ENCODE data around the gene NRARP. TPM values are rescaled to one million over a fixed set of nuclear protein-coding genes. Genes with fewer than 3 reads are reported as not detected.
A peak's percentile ranks its signal among the peaks of the same experiment; 100 is the strongest.

NRARP gene
- total and polyA plus RNA-seq, 7 donors = 0.73 to 7.5 (median 3.5) TPM

DNA sequence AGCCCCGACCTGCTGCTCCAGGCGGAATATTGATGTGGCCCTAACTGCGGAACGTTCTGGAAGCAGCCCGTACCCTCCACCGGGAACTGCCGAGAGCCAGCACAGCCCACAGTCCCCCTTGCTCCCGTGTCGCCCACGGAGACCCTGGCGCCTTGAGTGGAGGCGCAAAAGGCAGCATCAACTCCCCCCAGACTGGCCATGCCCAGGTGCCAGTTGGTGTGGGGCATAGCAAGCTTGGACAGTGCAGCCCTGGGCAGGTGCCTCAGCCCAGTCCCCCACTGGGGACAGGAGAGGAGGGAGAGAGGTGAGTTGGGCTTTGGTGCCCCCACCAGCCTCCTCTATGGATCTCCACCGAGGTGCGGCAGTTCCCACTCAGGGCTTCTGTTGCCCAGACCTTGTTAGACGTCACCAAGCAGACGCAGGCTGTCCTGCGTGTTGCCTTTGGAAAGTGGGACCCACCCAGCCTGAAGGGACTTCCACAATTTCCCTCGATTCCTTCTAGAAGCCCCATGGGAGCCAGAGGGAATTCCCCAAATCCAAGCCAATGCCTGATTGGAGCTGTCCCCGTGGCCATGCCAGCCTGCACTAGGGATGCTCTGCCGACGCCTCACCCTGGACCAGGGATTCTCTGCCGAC, 19.8 kb upstream of the NRARP start:
- no peak for ATAC-seq
- 86 to 93% (median 88%) methylated on average over 21 to 22 of the region's 22 CpGs for WGBS, 3 donors
- Histone ChIP-seq H3K27ac (no peak overlapping the region), H3K27me3 (ENCODE audit: insufficient read depth in 3 of 3, low read length in 2 of 3) (peaks cover 0 to 12% (median 5%) of the 10 kb centered on the region in 3 donors), H3K4me1 (peaks cover 9% of the 10 kb centered on the region), H3K4me3 (no peak overlapping the region), H3K36me3 (ENCODE audit: insufficient read depth in 1 of 2, low read depth in 1 of 2) (no peaks in the 10 kb centered on the region), H3K9me3 (no peaks in the 10 kb centered on the region)
- intact Hi-C loops (cut with DNase I) = no loop called here
- TF ChIP-seq, protein P1, sequence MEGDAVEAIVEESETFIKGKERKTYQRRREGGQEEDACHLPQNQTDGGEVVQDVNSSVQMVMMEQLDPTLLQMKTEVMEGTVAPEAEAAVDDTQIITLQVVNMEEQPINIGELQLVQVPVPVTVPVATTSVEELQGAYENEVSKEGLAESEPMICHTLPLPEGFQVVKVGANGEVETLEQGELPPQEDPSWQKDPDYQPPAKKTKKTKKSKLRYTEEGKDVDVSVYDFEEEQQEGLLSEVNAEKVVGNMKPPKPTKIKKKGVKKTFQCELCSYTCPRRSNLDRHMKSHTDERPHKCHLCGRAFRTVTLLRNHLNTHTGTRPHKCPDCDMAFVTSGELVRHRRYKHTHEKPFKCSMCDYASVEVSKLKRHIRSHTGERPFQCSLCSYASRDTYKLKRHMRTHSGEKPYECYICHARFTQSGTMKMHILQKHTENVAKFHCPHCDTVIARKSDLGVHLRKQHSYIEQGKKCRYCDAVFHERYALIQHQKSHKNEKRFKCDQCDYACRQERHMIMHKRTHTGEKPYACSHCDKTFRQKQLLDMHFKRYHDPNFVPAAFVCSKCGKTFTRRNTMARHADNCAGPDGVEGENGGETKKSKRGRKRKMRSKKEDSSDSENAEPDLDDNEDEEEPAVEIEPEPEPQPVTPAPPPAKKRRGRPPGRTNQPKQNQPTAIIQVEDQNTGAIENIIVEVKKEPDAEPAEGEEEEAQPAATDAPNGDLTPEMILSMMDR (IDR thresholded peaks at IDR 0.05) = no peak
- DNase-seq = no peak

DNA sequence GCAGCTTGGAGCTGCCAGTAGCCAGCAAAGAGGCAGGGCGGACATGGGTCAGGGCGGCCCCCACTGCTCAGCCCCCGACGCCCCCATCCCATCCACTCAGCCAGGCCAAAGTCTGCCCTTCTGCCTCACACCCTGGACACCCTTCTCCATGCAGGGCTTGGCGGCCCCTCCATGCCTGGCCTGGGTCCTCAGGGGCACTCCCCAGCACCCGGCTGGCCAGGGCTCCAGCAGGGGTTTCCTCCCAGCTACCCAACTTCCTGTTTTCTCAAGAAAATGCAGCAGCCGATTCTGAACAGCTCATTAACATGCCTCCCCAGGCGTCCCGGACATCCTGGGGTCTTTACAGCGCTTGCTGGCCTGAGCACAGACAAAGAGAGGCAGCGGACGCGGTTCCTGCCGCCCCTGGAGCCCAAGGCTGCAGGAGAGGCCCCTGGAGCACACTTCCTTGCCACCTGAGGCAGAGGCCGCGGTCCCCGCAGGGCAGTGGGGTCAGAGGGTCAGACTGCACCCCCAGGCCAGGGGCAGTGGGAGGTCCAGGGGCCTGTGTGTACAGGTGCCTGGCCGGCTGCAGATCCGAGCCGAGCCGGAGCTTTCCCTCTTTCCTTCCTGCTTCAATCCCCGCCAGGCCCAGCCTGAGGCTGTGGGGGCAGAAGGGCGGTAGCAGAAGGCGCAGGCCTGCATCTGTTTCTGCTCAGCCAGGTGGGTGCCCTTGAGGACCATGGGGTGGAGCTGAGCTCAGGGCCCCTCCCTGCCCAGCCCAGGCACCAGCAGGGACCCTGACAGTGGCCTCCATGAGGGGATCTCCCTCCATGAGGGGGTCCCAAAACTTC, 18.7 kb upstream of the NRARP start:
- 65 to 70% (median 69%) methylated on average over 23 to 24 of the region's 24 CpGs for WGBS, 3 donors
- Histone ChIP-seq H3K27me3 (ENCODE audit: insufficient read depth in 3 of 3, low read length in 2 of 3) (peaks cover 0 to 22% (median 12%) of the 10 kb centered on the region in 3 donors), H3K27ac (peak overlapping the region; percentile 30), H3K9me3 (no peaks in the 10 kb centered on the region), H3K4me3 (no peak overlapping the region), H3K4me1 (peaks cover 9% of the 10 kb centered on the region), H3K36me3 (ENCODE audit: insufficient read depth in 1 of 2, low read depth in 1 of 2) (no peaks in the 10 kb centered on the region)
- TF ChIP-seq, protein P1 (IDR thresholded peaks at IDR 0.05) = no peak
- ATAC-seq = peak in 1 of 4 donors; percentile 14
- peak in 1 of 2 donors; percentile 57 for DNase-seq
- intact Hi-C loops (cut with DNase I) = no loop called here

DNA sequence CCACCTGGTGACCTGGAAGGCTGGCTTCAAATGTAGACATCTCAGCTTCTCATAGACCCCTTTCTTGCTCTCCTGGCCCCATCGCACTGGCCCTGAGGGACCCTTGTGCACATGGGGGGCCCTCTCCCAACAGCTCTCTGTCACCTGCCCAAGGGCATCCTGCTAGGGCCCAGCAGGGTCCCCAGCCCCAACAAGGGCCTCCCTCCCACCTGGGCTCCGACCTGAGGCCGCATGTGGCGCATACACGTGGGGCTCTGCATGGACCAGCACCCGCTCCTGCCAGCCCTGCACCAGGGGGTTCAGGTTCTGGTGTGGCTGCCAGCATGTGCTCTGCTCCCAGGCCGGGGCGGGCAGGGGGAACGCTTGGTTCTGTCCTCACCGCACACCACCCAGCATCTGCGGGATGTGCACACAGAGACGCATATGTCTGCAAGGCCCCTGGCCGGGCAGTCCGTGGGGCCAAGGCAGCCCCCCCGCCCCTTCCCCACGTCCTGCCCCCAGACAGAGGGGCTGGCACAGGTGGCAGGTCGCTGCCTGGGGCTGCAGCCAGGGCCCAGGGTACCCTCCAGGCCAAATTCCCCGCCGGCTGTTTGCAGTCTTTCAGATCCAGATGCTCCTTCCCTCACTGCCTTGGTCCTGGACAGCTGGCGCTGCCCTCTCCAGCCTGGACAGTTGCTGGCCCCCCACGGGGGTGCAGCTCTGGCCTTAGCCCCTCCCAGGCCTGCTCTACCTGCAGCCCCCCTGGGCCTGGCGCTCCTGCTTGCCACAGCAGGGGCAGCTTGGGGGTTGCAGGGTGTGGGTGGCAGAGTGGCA, 17.9 kb upstream of the NRARP start:
- no peak for ATAC-seq
- Histone ChIP-seq H3K27ac (peak overlapping the region; percentile 72), H3K9me3 (no peaks in the 10 kb centered on the region), H3K27me3 (ENCODE audit: insufficient read depth in 3 of 3, low read length in 2 of 3) (peaks cover 0 to 30% (median 12%) of the 10 kb centered on the region in 3 donors), H3K4me1 (peaks cover 9% of the 10 kb centered on the region), H3K36me3 (ENCODE audit: insufficient read depth in 1 of 2, low read depth in 1 of 2) (no peaks in the 10 kb centered on the region), H3K4me3 (no peak overlapping the region)
- intact Hi-C loops (cut with DNase I) = no loop called here
- TF ChIP-seq, protein P1 (IDR thresholded peaks at IDR 0.05) = no peak
- 80 to 82% (median 81%) methylated on average over 21 to 22 of the region's 22 CpGs for WGBS, 3 donors
- DNase-seq = peak in 1 of 2 donors; percentile 53

DNA sequence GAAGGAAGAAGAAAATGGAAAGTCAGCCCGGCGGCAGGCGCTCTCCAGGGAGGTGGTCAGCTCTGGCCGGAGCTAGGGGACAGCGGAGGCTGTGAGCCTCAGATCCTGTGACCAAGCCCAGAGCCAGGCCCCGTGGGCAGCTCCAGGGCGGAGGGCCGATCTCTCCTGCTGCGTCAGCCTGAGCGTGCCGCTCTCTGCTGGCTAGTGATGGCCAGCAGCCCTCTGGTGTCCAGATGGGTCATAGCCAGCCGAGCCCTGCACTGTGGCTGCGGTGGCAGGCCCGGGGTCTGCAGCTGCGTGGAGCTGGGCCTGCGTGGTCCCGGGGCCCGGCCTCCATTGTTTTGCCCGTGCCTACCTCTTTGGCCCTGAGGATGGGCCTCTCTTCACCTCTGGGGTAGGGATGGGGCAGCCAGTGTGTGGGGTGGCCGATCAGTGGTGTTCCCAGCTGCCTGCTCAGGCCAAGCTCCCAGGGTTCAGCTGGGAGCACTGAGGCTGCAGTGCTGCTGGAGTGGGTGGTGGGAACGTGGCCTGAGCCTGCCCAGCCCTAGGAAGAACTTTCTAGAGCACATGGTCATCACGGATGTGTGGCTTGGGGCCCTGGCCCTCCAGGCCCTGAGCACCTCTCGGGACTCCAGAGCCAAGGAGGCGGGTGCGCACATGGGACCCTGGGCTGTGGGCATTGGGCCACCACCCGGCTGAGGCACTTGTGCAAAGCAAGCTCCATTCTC, 17.1 kb upstream of the NRARP start:
- TF ChIP-seq, protein P1 (IDR thresholded peaks at IDR 0.05) = peak; percentile 45

More for the DNA sequence above, 17.1 kb upstream of the NRARP start:
- peaks cover 0 to 31% (median 13%) of the 10 kb centered on the region in 3 donors for H3K27me3 ChIP-seq (ENCODE audit: insufficient read depth in 3 of 3, low read length in 2 of 3)
- ATAC-seq (peak; percentile 72 to 87 (median 80)), DNase-seq (peak in 1 of 2 donors; percentile 77)
- peaks cover 9% of the 10 kb centered on the region for H3K4me1 ChIP-seq
- no peaks in the 10 kb centered on the region for H3K36me3 ChIP-seq (ENCODE audit: insufficient read depth in 1 of 2, low read depth in 1 of 2)
- 44 to 67% (median 47%) methylated on average over 25 to 26 of the region's 26 CpGs for WGBS, 3 donors
- H3K4me3 ChIP-seq = no peak overlapping the region
- H3K9me3 ChIP-seq = no peaks in the 10 kb centered on the region
- intact Hi-C loops (cut with DNase I) = no loop called here
- peak overlapping the region; percentile 72 for H3K27ac ChIP-seq
